Astrocyte of the hippocampus (primary cell): ENCODE data around the gene CSF1.
"Not testable (repeated sequence)": the region's sequence is repeated elsewhere in the genome, so short reads cannot be mapped to it uniquely, and the experiment has no call there.

Experiments
- DNase-seq: peaks from one replicate; pipeline ENCODE4 v3.0.0; 2011; ENCODE audit warnings: low read depth, low spot score

Gene CSF1

DNA sequence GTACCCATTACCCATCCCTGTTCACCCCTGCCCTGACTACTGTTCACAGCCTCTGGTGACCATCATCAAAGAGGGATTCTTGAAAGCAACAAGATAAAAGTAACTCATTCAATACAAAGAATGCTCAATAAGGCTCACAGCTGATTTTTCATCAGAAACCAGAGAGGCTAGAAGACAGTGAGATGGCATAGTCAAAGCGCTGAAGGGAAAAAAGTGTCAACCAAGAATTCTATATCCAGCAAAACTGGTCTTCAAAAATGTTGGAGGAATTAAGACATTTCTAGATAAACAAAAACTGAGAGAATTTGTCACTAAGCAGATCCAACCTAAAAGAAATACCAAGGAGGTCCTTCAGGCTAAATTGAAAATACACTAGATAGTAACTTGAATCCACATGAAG lies 27.1 kb downstream of the CSF1 start:
- no peak for DNase-seq

DNA sequence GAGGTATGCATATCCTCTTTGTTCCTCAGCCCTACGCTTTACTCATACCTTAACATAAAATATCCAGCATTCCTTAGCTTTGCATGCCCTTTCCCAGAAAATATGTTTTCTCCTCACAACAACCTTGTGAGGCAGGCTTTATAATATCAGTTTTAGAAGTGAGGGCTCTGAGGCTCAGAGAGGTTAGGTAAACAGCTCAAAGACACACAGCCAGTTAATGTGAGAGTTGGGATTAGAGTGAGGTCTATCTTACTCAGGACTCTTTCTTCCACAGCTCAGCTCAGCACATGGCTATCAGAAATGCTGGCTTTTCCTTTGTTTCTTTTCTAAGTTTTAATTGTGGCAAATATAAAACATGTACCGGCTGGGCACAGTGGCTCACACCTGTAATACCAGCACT lies 27.9 kb downstream of the CSF1 start:
- DNase-seq, result no peak

DNA sequence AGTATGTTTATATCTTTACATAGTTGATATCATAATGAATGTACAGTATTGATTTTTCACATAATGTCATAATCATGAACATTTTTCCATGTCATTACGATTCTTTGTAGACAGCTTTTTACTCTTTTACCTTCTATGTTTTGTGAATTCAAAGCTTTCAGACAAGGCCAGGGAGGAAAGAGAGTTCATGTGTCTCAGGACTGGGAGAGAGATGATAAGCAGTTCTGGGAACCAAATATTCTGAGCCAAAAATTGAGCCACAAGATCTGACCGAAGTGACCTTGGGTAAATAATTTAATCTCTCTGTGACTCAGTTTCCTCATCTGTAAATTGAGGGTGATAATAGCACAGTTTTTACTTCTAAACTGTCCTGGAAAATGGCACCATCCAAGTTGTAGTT lies 31.8 kb downstream of the CSF1 start:
- DNase-seq, result no peak

DNA sequence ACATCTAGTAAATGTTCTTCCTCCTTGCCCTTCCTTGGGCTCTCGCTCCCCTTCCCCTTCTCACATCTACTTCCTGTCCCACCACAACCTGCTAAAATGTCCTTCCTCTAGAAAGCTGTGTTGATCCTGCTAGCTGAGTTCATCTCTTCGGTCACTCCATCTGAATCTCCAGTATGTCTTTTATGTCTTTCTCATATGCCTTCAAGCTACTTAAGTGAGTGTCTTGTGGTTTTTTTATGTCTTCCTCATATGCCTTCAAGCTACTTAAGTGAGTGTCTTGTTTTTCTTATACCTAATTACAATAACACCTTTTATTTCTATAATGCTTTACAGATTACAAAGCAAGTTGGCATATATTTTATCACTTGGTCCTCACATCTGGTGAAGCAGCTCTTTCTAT lies 33.9 kb downstream of the CSF1 start:
- DNase-seq, result no peak

DNA sequence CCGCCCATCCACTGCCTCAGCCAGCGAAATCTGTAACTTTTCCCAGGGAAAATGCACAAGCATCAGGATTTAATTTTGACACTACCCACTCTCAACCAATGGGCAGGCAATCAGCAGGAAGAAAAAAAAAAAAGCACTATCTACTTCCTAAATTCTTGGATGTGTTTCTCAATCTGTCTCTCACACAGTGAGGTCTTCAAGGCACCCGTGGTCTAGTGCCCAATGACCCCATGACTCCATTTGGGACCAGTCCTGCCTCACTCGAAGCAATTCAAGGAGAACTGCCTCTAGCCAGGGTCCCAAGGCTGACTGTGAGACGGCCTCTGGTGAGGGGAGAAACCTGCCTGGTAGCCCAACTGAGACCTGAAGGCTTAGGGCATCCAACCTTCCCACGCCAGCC lies 35.9 kb downstream of the CSF1 start:
- no peak for DNase-seq

DNA sequence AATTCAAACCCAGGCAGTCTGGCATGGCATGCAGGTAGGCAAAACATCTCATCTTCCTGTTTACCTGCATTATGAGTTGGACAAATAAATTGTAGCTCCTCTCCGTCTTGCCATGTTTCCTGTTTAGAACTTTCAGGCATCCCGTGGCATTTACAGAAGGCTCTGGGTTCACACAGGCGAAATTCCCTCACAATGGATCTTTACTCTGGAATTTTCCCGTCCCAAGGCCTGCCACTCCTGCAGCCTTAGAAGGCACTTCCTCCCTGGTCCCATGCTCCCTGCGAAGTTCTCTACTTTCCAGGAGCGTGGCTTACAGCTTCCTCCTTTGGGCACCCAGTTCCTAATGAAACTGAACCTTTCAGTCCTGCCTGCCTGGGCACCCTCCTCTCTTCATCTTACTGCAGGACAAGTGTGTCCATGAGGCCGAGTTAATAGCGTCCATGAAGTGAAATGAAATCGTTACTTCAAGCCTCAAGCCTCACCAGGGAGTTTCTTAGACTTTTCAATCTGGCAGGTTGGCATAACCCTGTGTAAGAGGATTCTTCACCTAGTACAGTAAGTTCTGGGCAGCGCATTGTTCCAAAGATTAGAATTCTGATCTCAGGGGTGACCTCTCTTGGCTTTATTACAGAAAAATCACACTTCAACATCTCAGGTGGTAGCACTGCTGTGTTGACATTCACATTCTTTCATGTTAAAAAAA lies 37.1 kb downstream of the CSF1 start:
- DNase-seq, result no peak

DNA sequence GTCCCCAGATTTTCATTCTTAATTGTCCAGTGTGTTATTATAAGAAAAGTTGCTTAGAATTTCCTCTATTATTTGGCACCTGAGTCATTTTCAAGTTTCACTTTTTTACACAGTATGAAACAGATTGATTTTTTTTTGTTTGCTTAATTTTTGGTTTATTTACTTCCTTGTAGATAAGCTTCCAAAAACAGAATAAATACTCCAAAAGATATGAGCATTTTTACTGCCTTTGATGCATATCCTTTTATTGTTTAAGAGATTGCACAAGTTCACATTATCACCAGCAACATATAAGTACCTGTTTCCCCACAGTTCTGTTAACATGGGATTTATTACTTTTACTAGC lies 37.6 kb downstream of the CSF1 start:
- DNase-seq, result no peak

DNA sequence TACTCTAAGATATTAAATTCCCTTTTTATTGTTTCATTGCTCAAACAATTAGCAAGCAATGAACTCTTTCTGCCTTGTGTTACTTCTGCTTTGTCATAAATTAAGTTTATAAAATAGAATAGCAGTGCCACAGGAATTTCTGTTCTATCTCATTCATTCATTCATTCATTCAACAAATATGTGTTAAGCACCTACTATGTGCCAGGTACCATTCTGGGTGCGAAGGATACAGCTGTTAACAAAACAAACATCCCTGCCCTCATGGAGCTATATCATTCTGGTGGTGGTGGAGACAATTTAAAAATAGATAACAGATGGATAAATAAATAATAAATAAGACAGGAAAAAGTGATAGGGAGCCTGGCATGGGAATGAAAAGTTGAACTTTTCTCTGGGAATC lies 39.4 kb downstream of the CSF1 start:
- no peak for DNase-seq

DNA sequence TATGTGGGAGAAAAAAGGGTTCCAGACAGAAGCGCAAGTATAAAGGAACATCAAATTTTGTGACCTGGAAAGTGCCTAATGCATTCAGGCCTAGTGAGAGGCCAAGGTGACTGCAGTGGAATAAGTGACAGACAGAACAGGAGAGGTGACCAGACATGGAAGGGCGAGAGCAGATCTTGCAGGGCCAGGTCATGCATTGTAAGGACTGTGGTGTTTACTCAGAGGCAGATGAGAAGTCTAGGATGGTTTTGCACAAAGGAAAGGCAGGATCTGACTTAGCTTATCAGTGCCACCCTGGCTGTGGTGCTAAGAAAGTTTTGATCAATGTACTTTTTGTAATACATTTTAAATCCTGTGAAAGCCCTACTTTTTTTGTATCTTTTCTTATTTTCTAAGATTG lies 39.9 kb downstream of the CSF1 start:
- DNase-seq, result no peak

DNA sequence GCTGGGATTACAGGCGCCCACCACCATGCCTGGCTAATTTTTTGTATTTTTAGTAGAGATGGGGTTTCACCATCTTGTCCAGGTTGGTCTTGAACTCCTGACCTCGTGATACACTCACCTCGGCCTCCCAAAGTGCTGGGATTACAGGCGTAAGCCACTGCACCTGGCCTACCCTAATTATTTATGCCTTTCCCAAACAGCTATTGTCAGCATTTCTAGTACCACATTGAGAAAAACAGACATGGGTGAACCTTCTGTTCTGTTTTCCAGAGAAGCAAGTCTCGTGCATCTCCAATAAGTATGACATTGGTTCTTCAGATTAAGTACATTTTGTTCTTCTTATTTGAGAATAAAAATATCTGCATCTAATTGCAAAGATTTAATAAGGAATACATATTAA lies 40.9 kb downstream of the CSF1 start:
- not testable (repeated sequence) for DNase-seq

DNA sequence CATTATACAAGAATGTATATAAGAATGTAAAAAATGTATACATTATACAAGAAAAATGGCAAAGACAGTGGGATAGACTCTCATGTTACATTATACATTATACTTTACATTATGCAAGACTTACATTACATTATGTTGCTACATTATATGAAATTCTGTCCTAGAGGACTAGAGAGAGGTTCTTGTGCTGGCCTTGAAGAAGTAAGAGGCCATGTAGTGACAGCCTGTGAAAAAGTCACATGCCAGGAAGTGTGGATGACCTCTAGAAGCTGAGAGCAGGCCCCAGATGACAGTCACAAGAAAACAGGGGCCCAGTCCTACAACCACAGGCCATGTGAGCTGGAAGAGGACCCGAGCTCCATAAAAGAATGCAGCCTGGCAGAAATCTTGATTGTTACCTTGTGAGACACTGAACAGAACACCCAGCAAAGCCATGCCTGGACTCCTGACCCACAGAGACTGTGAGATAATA lies 43.4 kb downstream of the CSF1 start:
- no peak for DNase-seq

DNA sequence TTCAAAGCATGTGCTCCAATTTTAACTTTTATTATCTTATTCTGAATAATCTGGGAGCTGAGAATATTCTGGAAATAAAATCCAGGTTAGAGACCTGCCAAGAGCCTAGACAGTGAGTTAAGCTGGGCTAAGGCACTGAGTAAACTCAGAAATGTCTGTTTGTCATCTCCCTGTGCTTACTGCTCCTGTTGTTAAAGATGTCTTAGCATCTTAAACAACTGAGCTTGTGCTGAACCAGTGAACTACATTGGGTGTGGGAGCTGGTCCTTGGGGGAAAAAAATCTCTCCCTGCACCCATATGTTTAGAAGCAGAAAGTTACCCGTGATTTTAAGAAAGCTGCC lies 49.0 kb downstream of the CSF1 start:
- no peak for DNase-seq

DNA sequence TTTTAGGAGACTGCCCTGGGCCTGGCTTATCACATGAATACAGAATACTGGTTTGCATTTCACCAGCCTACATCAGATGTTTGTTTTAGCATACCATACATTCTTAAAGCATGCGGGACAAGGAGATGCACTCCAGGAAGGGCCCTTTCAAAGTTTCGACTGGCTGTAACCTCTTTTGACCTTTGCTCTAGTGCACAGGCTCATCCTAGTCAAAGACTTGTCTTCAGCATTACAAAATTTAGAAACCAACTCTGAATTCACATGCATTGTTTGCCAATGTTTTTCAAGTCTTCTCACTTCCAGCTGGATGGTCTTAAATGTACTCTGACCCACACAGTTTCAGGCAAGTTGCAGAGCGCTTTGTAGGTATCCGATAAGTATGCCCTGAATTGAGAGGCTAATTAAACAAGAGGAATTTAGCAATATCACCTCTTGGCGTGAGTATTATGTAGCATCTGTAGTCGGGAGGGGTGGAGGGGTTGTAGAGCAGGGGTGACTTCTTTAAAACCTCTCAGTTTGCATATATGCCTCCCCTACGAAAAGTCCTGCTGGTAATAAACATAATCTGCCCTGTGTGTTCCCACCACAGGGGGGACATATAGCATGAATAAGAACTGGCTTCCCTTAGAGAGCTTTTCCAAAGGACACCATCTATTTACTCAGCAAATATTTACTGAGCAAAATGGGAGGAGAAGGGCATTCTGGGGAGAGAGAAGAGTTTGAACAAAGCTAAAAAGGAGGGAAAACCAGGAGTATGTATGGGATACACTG lies 49.5 kb downstream of the CSF1 start:
- peak; percentile 81 for DNase-seq

DNA sequence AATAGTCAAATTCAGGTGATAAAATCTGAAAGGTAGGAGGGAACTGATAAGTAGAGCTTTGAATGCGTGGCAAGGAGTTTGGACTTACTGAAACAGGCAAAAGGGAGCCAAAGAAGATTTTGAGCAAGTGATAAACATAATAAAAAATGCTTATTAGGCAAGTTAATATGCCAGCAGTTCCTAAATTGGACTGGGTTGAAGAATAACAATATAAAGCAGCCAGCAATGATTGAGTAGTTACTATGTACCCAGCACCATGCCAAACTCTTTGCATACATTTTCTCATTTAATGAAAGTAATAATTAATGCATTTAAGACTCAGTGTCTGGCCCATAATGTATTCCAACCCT lies 50.1 kb downstream of the CSF1 start:
- no peak for DNase-seq

DNA sequence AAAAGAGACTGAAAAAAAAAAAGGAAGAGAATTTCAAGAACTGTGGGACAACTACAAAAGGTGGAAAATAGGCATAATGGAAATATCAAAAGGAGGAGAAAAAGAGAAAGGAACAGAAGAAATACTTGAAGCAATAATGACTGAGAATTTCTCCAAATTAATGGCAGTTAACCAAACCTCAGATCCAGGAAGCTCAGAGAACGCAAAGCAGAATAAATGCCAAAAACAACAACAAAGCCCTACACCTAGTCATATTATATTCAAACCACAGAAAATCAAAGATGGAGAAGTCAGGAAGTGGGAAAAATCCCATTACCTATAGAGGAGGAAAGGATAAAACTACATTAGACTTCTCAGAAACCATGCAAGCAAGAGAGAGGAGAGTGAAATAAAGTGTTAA lies 53.2 kb downstream of the CSF1 start:
- DNase-seq, result peak; percentile 57

DNA sequence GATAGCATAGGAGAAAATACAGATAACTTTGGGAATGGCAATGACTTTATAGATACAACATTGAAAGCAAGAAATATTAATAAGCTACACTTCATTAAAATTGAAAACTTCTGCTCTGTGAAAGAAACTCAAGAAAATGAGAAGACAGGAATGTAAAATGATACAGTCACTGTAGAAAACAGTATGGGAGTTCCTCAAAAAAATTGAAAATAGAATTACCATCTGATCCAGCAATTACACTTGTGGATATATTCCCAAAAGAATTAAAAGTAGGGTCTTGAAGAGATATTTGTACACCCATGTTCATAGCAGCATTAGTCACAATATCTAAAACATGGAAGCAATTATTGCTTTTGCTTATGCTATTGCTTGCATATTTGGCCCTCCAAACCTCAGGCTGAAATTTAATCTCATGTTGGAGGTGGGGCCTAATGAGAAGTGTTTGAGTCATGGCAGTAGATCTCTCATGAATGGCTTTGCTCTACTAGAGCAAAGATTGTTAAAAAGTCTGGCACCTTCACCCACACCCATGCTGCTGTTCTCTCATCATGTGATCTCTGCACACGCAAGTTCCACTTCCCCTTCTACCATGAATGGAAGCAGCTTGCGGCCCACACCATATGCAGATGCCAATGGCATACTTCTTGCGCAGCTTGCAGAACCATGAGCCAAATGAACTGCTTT lies 58.6 kb downstream of the CSF1 start:
- no peak for DNase-seq

DNA sequence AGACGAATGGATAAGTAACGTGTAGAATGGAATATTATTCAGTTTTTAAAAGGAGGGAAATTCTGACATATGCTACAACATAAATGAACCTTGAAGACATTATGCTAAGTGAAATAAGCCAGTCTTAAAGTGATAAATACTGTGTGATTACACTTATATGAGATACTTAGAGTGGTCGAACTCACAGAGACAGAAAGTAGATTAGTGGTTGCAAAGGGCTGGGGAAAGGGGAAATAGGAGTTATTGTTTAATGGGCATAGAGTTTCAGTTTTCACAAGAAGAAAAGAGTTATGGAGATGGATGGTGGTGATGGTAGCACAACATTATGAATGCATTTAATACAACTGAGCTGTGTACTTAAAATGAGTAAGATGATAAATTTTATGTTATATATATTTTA lies 59.3 kb downstream of the CSF1 start:
- DNase-seq, result no peak

DNA sequence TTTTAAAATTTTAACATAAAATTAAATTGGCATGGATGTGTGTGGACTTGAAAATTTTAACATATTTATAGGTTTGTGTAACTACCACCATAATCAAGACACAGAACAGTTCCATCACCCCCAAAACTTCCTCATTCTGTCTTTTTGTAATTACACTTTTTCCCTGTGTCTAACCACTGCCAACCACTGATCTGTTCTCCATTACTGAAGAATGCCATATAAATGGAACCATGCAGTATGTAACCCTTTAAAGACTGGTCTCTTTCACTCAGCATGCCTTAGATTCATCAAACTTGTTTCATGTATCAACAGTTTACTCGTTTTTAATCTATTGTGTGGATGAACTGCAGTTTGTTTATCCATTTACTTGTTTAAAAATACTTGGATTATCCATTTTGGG lies 60.9 kb downstream of the CSF1 start:
- DNase-seq, result no peak

DNA sequence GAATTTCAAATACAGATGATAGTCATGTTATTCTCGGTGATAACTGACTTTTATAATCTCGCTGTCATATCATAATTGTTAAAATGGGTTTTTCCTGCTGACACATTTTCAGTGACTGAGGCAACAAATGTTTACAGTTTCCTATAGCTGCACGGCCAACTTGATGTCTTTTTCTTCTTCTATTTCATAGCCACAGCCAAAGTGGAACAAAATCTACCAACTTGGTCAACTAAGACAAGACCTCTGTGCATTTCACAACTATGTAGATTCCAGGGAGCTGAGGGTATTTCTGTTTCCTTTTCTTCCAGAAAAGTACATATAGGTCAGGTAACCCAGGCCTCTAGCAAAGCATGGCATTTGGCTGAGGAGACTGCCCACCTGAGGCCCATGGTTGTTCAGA lies 63.5 kb downstream of the CSF1 start:
- DNase-seq, result no peak

DNA sequence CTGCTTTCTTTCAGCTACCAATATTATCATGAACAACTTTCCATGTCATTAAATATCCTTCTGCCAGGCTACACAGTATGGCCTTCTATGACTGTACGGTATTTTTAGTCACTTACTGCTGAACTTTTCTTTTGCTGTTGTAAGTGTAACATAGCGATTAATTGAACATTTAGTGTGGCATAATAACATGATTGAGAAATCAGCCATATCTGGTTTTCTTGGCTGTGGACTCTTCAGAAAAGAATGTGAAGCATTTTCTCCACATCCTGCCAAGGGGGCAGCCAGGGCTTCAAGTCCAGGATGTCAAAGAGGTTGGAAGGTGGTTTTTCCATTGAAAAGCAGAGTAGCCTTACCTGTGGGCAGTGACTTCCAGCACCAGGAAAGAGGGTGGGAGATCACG lies 65.1 kb downstream of the CSF1 start:
- DNase-seq, result peak; percentile 72

DNA sequence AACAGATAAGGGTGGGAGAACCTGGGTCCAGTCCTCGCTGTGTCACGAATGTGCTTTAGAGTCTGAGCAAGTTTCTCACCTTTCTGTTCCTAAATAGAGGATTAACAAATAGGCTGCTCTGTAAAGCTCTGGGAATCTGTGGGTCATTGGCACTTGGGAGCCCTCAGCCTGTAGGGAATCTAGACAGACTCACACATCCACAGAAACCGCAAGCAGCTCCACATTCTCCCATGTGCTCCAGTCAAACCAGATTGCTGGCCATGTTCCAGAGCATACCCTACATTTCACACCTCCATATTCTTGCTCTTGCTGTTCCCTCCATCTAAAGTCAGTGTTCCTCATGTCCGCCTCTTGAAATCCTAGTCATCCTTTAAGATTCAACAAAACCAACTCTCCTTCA lies 66.1 kb downstream of the CSF1 start:
- DNase-seq, result no peak

DNA sequence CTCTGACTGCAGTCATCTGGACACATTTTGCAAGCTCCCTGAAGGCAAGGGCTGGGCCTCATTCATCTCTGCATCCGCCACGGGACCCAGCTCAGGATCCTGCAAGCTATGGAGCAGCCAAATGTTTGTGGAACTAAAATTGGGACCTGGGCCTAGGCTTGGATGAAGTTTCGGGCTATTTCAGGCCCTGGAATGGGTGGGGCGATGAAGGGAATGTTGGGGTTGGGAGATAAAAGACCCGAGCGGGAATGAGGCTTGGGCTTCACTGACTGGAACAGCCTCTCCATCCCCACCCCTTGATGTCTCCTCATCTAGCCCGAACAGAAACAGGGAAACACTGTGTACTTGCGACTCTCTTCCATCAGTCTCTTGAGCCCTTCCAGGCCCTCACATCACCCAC lies 66.6 kb downstream of the CSF1 start:
- DNase-seq, result no peak
